T-helper 22 cell (primary cell): Measurements from ENCODE around the gene EML6.

Source experiments
- DNase-seq: peaks from one replicate; pipeline ENCODE4 v3.0.0-alpha.2; 2020; ENCODE audit warnings: low read depth

EML6 gene

DNA sequence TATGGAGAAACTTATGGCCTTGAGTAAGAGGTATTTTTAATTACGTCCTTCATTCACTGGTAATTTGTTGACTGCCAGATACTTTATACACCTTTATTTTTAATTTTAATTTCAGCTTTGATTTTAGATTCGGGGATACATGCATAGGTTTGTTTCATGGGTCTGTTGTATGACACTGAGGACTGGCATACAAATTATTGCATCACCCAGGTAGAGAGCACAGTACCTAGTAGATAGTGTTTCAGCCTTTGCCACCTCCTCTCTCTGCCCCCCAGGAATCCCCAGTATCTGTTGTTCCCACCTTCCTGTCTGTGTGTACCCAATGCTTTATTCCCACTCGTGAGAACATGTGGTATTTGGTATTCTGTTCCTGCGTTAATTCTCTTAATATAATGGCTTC, 188.8 kb downstream of the EML6 start:
- DNase-seq: no peak

DNA sequence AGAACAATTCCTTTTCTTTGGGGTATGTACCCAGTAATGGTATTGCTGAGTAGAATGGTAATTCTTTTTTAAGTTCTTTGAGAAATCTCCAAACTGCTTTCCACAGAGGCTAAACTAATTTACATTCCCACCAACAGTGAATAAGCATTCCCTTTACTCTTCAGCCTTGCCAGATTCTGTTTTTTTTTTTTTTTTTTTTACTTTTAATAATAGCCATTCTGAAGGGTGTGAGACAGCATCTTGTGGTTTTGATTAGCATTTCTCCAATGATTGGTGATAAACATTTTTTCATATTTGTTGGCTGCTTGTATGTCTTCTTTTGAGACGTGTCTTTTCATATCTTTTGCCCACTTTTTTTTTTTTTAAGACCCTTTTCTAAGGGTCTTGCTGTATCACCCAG, 189.4 kb downstream of the EML6 start:
- no peak for DNase-seq

DNA sequence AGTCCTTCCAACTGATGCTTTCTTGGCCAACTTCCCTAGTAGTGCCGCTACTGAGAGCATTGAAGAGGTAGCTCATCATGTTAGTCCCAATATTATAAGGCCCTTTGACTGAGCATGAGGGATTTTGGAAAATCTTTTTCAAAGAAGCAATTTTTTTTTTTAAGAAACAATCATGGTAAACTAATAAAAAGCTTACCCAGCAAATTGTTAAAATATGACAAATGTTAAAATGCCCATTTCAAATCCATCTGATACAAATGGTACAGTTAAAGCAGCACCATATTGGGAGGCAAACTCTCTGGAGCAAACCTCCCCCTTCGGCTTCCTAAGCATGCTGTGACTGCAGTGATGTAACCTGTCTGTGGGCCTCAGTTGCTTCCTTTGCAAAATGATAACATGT, 191.2 kb downstream of the EML6 start:
- no peak for DNase-seq

DNA sequence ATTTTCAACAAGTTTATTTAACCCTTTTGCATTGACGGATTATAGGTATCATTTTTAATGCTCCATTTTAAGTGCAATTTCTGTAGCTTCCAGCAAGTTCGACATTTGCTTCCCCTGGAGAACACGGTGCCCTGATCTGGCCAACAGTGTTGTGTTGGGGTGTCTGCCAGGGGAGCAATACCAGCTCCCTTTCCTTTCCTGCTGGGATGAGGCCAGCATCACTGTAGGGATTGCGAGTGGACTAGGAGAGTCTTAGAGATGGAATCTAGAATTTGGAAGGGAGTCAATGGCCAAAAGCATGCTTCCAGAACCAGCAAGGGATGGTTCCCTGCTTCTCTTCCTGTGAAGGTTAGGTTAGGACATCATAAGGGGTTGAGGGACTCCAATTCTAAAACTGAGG, 191.6 kb downstream of the EML6 start:
- no peak for DNase-seq

DNA sequence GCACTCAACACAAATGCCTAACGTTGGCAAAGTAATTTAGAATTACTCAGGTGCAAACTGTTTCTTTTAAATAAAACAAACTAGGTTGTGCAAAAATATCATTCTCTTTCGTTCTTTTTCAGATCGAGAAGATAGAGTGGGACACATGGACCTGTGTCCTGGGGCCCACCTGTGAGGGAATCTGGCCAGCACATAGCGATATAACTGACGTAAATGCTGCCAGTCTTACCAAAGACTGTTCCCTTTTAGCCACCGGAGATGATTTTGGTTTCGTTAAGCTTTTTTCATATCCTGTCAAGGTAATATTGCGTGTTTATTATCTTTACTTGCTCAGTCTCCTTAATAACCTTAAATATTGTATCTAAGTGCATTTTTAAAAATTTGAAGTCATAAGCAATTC, 193.2 kb downstream of the EML6 start:
- no peak for DNase-seq

DNA sequence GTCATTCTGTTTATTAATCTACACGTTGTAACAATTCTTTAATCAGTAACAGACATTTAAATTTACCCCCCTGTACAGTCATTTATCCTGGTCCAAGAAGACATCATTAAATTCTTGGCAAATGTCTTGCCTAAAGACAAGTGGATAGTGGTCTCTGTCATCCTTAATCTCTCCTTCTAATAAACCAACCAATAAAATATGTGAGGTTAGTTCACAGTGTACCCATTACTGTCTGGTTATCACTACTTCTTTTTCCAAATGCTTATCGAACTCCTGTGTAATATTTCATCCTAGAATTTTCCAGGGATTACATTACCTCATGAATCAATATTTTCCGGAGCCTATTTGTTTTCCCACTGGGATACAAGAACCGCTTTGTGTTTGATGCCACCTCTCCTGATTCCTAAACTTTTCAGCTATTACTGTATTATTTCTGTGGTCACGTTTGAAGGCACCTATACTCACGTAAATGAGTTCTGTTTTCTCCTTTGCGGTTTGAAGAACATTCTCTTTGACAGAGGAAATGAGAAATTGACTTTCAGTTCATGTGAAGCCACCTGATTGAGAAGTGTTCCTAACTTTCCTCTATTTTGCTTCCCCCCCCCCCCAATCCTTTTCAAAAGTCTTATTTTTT, 195.3 kb downstream of the EML6 start:
- DNase-seq: no peak

DNA sequence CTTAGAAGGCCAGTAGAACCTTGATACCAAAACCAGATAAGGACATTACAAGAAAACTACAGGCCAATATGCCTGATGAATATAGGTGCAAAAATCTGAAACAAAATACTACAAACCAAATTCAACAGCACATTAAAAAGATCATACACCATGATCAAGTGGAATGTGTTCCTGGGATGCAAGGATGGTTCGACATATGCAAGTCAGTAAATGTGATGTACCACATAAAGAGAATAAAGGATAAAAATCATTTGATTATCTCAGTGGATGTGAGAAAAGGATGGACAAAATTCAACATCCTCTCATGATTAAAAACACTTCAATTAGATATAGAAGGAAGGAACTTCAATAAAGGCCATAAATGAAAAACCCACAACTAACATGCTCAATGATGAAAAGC, 197.2 kb downstream of the EML6 start:
- DNase-seq: no peak

DNA sequence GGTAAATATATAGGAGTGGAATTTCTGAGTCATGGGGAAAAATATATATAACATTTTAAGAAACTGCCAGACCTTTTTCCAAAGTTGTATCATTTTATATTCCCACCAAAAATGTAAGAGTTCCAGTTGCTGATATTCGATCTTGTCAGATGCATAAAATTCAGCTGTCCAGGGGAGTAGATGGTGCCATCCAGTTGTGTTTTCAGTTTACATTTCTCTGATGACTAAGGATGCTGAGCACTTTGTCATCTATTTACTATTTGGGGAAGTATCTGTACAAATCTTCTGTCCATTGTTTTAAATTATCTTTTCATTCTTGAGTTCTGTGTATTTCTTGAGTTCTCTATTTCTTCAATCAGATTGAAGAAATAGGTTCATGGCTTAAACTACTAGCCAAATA, 200.7 kb downstream of the EML6 start:
- no peak for DNase-seq

DNA sequence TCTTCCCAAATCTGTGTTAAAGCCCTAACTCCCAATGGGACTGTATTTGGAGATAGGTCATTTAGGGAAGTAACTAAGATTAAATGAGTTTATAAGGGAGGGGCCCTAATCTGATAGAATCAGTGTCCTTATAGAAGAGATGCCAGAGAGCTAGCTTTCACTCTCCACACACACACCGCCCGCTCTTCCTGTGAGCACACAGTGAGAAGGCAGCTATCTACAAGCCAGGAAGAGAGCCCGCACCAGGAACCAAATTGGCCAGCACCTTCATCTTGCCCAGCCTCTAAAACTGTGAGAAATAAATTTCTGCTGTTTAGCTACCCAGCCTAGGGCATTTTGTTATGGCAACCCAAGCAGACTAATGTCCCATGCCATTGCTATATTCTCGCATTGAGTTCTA, 201.6 kb downstream of the EML6 start:
- DNase-seq: no peak

DNA sequence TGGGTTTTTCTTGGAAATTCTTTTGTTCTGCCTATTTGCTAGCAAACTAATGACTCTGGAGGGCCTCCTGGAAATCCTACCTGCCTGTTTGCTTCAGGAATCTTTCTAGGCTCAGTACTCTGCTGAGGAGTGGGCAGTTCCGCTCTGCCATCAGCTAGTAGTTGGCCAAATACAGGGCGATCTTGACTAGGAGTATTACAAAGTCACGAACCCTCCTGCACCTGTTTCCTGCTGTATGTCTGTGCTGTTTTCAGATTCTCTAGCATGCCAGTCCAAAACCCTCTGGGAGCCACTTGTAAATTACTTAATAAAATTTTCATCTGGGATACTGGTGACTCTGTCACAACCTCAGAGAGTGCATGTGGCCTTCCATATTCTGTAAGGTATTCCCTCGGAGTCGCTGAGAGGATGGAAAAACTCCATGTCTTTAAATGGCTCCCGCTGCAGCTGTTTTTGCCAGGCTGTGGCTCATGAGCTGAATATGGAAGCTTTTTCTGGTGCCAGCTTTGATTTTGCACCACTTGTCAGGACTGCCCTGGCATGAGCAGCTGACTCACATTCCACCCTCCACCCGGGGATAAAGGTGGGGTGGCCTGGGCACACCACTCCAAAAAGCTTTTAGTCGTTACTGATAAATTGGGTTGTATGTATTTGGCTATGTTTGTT, 203.8 kb downstream of the EML6 start:
- DNase-seq: no peak

DNA sequence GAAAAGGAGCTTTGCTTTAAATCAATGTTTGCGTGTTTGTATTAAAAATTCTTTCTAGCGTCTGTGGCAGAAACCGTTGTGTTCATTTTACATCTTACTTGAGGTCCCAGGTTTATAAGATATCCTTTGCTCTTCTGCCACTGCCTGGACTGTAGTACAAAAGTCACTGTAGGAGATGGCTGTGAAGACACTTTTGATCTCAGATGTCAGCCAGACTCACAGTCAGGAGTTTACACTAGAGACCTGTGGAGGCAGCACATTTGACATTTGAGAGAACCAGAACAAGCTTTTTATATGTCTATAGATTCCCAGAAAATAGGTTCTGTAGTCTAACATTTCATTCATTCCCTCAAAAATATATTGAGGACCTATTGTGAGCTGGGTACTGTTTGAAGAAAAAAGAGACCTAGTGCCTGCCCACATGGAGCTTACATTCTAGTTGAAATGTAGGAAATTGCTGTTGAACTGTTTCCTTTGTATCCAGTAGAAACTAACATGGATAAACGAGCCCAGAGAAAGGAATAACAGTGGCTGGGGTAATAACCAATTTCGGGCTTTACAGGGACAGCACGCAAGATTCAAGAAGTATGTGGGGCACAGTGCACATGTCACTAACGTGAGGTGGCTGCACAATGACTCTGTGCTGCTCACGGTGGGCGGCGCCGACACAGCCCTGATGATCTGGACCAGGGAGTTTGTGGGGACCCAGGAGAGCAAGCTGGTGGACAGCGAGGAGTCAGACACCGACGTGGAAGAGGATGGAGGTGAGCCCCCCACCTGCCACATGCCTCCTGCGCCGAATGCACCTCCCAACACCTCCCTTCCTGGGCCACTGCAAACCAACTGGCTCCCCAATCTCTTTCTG, 204.5 kb downstream of the EML6 start:
- no peak for DNase-seq

DNA sequence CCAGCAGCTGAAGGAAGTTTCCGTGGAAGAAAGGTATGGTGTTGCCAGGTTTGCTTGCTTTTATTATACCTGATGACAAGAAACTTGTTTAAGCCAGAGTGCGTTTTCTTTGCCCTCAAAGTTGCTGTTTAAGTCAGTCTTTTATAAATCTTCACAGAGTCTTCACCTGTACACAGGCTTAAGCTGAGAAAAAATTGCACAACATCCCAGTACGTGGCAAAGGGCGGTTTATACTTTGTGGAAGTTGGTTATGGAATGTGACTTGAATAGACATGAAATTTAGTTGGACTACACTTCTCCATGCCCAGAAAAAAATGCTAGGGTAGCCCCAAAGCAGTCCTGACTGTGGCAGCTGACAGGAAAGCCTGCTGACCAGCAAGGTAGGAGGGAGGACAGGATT, 205.3 kb downstream of the EML6 start:
- DNase-seq: no peak

DNA sequence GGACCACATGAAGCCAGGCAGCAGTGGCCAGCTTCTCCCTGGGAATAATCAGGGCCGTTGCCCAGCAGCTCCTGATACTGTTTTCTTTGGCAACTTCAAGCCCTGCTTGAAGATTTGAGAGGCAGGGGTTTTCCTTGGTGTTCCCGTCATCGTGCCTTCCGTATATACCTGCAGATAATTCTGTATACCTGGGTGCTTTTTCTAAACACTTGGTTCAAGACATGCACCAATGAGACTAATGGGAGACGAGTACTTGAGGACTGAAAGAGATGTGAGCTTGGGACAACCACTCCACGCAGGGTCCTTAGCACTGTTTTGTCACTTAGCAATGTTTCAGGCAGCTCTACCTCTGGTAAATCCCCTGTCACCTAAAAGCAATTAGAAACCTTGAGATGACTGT, 208.0 kb downstream of the EML6 start:
- no peak for DNase-seq

DNA sequence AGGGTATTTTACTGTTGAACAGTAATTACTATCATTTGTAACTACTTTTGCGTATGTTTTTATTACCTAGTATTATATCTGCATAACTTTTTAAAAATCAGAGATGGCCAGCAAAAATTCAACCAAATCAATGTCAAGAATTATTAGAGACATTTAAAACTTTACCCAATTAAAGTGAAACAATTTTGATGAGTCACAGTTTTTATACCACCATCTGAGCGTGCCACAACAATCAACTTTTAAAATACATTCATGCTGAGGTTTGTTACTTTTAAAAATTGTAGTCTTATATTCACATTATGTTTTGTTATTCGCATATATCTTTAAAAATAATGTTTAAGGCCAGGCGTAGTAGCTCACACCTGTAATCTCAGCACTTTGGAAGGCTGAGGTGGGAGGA, 211.9 kb downstream of the EML6 start:
- DNase-seq: no peak

DNA sequence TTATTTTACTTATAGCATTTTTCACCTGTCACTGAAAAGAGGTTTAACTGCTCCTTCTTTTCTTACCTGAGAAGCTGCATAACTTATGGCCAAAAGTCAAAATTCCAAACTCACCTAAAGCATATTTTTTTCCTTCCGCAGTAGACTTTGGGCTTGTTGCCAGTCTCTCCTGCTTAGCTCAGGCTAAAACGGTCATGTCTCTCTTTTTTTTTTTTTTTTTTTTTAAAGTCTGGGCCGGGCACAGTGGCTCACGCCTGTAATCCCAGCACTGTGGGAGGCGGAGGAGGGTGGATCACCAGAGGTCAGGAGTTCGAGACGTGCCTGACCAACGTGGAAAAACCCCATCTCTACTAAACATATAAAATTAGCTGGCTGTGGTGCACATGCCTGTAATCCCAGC, 213.3 kb downstream of the EML6 start:
- no peak for DNase-seq

DNA sequence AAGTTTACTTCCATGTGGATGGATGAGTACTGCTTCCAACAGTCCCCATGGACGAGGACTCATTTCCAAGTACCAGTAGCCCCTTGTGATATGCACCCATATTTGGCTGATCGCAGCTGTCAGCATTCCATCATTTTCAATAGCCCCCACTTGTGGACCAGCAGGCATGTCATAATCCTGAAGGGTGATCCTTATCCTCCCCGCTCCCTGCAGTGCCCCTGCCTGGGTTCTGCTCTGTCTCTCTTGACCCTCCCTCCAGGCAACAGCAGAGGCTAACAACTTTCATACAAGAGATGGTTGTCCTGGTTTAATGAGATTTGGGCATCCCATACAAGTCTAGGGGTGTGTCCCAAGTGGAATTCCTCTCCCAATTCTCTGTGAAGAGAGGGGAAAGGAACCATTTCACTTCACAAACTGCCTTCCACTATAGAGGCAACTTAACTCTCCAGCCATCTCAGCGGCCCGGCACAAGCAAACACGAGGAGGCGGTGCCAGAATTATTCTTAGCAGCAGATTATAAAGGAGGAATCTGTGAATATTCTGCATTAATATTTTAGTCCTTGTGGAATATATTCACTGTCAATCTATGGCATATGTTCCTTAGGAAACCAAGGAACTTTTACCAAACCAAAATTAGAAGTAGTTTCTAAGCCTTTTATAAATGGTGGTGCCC, 216.1 kb downstream of the EML6 start:
- no peak for DNase-seq

DNA sequence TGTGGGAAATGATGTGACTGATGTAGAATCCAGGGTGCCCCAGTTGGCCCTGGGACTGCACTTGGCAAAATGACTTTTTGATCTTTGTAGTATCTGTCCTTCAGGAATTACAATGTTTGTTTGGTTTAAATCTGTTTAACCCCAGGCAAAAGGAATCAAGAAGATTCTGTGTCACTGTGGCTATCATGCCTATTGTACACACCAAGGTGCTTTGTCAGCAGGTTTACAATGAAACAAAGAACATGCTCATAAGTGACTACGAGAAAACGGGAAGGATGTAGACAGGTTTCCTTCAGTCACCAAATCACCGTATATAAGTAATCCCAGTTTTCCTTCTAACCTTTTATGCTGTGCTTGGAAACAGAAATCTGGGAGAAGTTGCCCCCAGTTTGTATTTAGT, 217.3 kb downstream of the EML6 start:
- DNase-seq: no peak

DNA sequence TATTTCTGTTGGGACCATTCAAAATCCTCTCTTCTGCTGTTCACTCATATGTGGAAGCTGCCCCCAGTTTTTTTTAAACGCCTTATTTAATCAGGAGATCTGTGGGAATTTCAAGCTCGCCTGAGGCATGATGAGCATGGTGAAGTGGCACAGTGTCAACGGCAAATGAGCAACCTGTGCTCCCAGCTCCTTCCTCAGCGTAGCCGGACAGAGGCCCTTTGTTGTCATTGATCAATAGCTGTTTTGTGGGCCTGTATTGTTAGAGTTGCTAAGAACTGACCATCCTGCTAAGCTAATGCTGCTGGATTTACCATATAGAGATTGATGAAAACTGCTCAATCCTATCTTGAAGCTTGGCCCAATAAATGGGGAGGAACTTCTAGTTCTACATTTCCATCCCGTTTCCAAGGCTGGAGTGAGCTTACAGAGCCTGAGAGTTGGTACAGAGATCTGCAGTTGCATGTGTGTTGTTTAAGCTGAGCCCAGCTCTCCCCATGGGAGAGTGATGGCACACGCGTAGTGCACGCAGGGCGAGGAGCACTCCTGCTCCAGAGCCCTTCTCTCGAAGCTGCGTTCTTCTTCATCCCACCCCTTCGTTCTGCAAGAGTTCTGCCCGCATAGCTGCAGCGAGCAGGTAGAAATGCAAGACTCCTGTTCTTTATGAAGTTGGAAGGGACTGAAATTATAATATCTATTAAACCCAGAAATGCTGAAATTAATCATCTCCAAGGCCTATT, 218.0 kb downstream of the EML6 start:
- DNase-seq: no peak

DNA sequence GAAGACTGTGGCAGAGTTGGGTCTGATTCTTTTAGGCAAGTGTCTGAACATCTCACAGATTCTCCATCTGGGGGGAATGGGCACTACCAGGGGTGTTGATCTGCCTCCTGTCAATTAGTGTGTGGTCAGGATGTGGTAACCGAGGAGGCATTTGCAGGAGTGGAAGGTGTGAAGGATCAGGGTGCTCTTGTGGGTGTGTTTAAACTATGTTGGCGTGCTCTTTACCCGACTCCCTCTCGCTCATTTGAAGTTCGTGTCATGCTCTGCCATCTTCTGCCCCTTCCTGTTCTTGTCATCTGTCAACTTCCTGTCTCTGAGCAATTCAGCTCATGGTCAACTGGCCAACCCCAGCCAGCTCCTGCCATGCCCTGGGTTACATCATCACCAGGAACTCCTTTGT, 218.9 kb downstream of the EML6 start:
- DNase-seq: no peak

DNA sequence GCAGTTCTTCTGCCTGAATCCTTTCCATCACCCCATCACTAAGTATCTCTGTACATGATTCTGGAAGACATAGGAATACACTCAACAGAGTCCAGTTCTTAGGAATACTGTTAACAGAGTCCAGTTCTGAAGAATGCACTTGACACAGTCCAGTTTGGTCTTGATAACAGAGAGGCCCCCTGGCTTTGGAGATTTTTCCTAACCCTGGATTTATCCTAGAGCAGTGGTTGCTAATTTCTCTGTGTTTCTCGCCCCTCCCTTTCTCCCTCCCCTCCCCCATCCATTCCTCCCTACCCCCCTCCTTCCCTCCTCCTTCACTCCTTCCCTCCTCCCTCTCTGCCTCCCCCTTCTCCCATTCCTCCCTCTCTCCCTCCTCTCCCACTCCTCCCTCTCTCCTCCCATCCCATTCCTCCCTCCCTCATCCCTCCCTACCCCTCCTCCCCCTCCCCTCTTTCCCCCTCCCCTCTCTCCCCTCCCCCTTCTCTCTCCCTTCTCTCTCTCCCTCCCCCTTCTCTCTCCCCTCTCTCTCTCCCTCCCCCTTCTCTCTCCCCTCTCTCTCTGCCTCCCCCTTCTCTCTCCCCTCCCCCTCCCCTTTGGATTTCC, 221.4 kb downstream of the EML6 start:
- no peak for DNase-seq

DNA sequence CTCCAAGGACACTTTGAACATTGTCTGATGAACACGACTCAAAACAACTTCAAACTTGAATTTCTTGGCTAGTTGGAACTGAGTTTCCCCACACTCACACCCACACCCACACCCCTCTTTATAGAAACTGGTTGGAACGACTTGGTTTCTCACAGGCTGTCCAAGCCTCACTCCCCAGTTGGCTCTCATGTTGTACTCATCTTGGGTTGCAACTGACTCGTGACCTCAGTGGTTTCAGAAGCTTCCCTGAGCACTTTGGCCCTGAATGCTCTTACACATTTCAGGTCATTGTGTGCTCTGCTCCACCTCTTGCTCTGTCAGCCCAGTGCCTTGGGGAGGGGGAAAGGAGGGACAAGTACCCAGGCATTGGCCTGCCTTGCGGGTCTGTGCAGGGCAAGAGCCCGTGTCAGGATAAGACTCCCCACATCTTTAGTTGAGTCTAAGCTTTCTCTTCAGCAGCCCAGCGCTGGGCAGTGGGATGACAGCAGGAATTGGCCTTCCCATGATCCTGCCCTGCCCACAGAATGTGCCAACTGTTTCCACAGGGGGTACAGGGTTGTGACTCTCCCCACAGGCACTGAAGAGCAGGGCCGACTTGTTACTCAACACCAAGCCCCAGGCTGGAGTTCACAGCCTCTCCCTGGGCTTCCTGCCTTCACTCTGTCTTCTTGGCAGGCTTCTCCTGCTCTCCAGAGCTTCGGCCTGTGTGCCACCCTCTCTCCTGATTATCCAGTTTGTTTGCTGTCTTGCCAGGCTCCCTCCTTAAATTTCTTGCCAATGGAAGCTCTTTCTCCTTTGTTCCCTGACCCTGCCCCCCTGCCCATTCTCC, 222.1 kb downstream of the EML6 start:
- no peak for DNase-seq
